ENCODE data around the gene UGDH. TPM values are rescaled to one million over a fixed set of nuclear protein-coding genes. Genes with fewer than 3 reads are reported as not detected.

The UGDH gene
- total RNA-seq, 1 donor from 2014 or later: 65.0 TPM

- Histone ChIP-seq H3K27me3 (ENCODE audit: control insufficient read depth, insufficient read depth, low read length) (no peaks in the 10 kb centered on the region), H3K36me3 (ENCODE audit: control insufficient read depth, insufficient read depth, low read length) (peaks cover under 1% of the 10 kb centered on the region), H3K4me3 (ENCODE audit: low read depth, low read length) (peak overlapping the region; percentile 81)
- FAIRE-seq (no peak), DNase-seq (ENCODE audit: low read depth) (no peak)
- TF ChIP-seq, protein P1, sequence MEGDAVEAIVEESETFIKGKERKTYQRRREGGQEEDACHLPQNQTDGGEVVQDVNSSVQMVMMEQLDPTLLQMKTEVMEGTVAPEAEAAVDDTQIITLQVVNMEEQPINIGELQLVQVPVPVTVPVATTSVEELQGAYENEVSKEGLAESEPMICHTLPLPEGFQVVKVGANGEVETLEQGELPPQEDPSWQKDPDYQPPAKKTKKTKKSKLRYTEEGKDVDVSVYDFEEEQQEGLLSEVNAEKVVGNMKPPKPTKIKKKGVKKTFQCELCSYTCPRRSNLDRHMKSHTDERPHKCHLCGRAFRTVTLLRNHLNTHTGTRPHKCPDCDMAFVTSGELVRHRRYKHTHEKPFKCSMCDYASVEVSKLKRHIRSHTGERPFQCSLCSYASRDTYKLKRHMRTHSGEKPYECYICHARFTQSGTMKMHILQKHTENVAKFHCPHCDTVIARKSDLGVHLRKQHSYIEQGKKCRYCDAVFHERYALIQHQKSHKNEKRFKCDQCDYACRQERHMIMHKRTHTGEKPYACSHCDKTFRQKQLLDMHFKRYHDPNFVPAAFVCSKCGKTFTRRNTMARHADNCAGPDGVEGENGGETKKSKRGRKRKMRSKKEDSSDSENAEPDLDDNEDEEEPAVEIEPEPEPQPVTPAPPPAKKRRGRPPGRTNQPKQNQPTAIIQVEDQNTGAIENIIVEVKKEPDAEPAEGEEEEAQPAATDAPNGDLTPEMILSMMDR (IDR thresholded peaks at IDR 0.05; ENCODE audit: insufficient read depth, low read length, severe bottlenecking): no peak
Measured at GRCh38 chr4:39526765-39527295, 409 bp downstream of the UGDH start.

DNA sequence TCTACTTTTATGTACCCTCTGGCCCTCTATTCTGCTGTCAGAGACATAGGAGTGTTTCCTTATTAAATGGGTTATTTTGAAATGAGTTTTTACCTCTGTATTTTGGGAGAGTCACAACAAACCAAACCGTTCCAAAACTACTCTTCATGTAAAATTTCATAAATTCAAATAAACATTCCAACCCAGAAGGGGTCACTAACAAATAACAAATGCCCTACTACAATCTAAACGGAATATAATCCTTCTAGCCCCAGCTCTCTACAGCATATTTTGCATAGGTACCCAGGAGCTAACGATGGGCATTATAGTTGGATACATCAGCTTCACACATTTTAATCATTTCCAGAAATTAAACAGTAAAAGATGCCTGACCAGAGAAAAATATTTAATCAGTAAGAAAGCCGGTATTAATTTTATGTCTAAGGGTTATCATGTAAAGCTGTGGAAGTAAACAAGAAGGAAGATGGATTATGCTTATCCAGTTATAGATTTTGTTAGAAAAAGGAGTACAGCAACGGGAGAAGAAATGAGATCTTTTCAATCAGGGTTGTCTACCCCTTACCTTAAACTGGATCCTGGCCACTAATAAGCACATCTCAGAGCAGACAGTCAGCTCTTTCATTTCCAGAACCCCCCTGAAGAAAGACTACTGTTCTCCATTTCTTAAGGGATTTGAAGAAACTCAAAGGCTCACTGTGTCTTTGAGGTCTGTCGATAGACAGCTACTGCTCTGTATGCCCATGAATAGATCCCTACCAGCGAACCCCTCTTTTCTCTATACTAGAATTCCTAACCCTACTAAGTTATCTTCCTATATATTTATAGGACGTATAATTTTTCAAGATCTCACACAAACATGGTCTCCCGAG is 1.2 kb downstream of the UGDH start:
- no peak for DNase-seq (ENCODE audit: low read depth)
- Histone ChIP-seq H3K4me3 (ENCODE audit: low read depth, low read length) (peak overlapping the region; percentile 81), H3K36me3 (ENCODE audit: control insufficient read depth, insufficient read depth, low read length) (no peaks in the 10 kb centered on the region), H3K27me3 (ENCODE audit: control insufficient read depth, insufficient read depth, low read length) (no peaks in the 10 kb centered on the region)
- TF ChIP-seq, protein P1 (IDR thresholded peaks at IDR 0.05; ENCODE audit: insufficient read depth, low read length, severe bottlenecking): no peak
- FAIRE-seq: no peak

- Histone ChIP-seq H3K27me3 (ENCODE audit: control insufficient read depth, insufficient read depth, low read length) (no peaks in the 10 kb centered on the region), H3K36me3 (ENCODE audit: control insufficient read depth, insufficient read depth, low read length) (no peaks in the 10 kb centered on the region), H3K4me3 (ENCODE audit: low read depth, low read length) (no peak overlapping the region)
- FAIRE-seq (no peak), DNase-seq (ENCODE audit: low read depth) (no peak)
- TF ChIP-seq, protein P1 (IDR thresholded peaks at IDR 0.05; ENCODE audit: insufficient read depth, low read length, severe bottlenecking): no peak
Measured at GRCh38 chr4:39524161-39524957, 2.9 kb downstream of the UGDH start.

DNA sequence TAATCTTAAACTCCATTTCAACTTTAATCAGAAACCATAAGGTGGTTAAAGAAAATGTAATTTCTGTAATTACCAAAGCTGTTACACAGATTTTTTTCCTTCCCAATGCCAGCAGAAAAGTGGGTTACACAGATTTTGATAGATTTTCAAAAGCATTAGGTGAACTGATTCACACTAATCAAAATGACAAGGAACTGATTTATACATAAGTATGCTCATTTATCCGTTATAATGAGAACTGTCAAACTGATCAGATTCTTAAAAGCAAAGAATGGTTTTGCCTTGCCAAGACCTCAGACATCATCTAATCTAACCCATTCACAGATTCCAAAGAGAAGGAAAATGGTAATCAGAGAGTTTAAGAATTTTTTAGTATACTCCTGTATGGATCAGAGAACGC is 5.2 kb downstream of the UGDH start:
- no peak overlapping the region for H3K4me3 ChIP-seq (ENCODE audit: low read depth, low read length)
- peaks cover 2% of the 10 kb centered on the region for H3K36me3 ChIP-seq (ENCODE audit: control insufficient read depth, insufficient read depth, low read length)
- no peak for DNase-seq (ENCODE audit: low read depth)
- no peaks in the 10 kb centered on the region for H3K27me3 ChIP-seq (ENCODE audit: control insufficient read depth, insufficient read depth, low read length)
- no peak for FAIRE-seq
- TF ChIP-seq, protein P1 (IDR thresholded peaks at IDR 0.05; ENCODE audit: insufficient read depth, low read length, severe bottlenecking): no peak

DNA sequence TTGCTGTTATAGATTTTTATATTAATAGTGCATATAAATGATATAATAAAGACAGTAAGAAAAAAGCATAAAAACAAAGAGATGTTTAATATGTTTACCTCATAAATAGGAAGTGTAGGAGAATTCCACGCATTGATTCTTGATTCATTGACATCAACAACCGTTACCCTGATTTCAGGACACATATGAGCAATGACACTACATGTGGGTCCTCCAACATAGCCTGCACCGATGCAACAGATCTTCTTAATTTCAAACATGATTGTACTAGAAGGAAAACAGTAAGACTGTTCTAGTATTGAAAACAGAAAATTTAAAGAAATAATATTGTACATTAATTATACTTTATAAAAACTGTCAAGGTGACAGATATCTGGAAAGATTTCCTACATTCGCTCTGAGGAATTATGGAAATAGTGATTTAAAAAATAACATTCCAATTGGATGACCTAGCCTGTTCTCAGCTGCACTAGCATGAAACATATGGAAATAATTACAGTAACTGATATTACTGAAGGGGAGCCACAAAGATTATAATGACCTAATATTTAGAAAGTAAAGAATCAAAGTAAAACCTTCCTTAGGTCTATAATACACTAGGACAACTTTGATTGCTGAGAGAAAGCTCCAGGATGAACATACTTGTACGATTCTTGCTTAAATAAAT is 5.9 kb downstream of the UGDH start:
- Histone ChIP-seq H3K4me3 (ENCODE audit: low read depth, low read length) (no peak overlapping the region), H3K27me3 (ENCODE audit: control insufficient read depth, insufficient read depth, low read length) (no peaks in the 10 kb centered on the region), H3K36me3 (ENCODE audit: control insufficient read depth, insufficient read depth, low read length) (peaks cover 2% of the 10 kb centered on the region)
- TF ChIP-seq, protein P1 (IDR thresholded peaks at IDR 0.05; ENCODE audit: insufficient read depth, low read length, severe bottlenecking): no peak
- DNase-seq (ENCODE audit: low read depth) (no peak), FAIRE-seq (no peak)
